Occipital lobe (tissue), 2 donors: ENCODE data around the gene EXOC6B. TPM values are rescaled to one million over a fixed set of nuclear protein-coding genes. Genes with fewer than 3 reads are reported as not detected.

Experiments used
- DNase-seq: peaks from one replicate; lab custom pipeline; 2025; lab: John Stamatoyannopoulos, UW
- total RNA-seq: library from RNA; depleted of rRNA; stranded (reverse); fragments of >200 nt; gene quantifications from one replicate; pipeline ENCODE4 v1.2.3, GENCODE V29; 2014

The EXOC6B gene
- total RNA-seq, 1 donor from 2014 or later: 190 TPM

DNA sequence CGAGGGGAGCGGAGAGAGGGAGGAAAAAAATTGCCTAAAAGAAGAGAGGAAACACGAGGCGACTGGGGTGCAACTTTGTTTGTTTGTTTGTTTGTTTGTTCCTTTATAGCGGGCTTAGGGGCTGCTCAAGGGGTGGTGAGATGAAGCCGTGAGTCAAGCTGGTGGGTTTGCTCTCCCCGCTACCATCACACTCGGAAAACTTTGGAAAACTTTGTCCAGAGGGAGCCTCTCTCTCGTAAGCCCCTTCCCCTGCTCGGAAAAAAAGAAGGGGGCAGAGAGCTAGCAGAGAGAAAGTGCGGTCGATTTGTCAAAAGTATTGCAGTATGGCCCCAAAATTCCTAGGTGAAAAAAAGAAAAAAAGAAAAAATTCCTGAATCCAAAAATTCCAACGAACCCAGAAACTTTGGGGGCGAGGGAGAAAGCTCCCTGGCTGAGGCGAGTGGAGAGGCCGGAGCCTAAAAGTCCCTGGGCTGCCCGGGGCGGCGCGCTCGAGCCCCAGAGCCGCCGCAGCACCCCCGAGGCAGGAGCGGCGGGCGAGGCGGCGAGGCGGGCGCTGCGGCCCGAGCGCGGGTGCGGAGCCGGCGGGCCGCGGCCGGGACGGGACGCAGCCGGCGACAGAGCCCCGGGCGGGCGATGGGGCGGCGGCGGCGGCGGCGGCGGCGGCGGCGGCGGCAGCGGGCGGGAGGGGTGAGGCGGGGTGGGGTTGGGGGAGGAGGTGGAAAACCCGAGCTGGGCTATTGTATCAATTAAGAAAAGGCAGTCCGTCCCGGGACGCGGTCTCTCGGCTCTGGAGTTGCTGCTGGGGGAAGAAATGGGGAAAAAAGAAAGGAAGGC lies 677.6 kb downstream of the EXOC6B start:
- DNase-seq: no peak

DNA sequence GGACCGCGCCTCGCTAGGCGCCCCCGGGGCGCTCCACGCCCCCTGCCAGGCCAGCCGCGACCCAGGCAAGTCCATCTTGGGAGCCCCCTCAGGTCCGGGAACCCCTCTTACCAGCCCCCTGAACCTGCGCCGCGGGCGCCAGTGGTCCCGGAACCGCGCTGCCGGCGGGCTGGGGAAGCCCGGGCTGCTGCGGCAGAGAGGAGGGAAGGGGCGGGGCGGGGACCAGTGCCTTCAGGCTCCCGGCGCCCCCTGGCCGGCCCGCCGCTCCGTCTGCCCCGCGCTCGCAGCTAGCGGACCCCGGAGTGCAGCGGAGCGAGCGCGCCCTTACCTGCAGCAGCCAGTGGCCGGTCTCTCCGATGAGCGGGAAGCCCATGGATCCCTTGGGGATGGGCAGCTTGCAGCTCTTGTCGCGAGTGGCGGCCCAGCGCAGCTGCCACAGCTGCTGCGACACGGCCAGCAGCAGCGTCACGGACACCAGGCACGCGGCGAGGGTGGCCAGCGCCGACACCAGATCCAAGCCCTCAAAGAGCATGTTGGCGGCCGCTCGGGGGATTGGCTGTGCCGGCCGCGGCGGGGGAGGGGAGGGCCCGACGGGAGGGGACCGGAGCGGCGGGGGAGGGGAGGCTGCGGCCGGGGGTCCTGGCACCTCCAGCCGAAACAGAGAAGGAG lies 678.4 kb downstream of the EXOC6B start, which contains the start of gene CYP26B1:
Gene CYP26B1, minus strand, starts transcription at position 560 of the 669 bp plus-strand sequence. Its CDS starts 28 bp downstream, at position 532.
- no peak for DNase-seq

- DNase-seq: no peak
Measured at GRCh38 chr2:72146347-72147302, 679.2 kb downstream of the EXOC6B start.

GRCh38 chr2:72145658-72146329 lies 680.0 kb downstream of the EXOC6B start:
- DNase-seq: no peak

- DNase-seq: no peak
Measured at GRCh38 chr2:72145289-72145657, 680.6 kb downstream of the EXOC6B start.

DNA sequence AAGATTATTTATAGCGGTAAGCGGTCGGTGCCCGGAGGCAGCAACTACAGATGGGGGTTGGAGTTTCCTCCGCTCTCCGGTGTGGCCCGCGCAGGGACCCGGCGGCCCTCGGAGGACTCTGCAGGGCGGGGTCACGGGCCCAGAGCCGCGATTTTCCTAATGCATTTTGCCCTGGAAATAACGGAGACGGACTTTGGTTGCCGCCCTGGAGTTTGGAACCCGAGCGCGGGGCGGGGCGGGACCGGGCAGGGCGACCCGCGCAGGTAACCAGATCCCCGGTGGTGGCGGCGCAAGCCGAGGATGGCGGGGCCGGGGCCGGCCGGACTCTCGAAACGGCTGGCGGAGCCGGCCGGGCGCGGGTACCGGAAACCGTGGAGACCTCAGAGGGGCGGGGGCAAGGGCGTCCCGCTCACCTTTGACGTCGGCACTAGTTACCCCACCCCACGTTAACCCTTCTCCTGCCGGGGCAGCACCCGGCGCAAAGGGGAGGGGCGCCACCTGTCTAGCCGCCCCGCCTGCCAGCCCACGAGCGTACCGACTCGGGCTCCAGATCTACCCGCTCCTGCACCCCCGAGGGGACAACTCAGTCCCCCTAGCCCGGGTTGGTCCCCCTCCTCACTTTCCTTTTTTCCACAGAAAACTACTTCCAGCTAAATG lies 681.1 kb downstream of the EXOC6B start:
- DNase-seq: no peak

- DNase-seq: no peak
Measured at GRCh38 chr2:72144274-72144631, 681.6 kb downstream of the EXOC6B start.

DNA sequence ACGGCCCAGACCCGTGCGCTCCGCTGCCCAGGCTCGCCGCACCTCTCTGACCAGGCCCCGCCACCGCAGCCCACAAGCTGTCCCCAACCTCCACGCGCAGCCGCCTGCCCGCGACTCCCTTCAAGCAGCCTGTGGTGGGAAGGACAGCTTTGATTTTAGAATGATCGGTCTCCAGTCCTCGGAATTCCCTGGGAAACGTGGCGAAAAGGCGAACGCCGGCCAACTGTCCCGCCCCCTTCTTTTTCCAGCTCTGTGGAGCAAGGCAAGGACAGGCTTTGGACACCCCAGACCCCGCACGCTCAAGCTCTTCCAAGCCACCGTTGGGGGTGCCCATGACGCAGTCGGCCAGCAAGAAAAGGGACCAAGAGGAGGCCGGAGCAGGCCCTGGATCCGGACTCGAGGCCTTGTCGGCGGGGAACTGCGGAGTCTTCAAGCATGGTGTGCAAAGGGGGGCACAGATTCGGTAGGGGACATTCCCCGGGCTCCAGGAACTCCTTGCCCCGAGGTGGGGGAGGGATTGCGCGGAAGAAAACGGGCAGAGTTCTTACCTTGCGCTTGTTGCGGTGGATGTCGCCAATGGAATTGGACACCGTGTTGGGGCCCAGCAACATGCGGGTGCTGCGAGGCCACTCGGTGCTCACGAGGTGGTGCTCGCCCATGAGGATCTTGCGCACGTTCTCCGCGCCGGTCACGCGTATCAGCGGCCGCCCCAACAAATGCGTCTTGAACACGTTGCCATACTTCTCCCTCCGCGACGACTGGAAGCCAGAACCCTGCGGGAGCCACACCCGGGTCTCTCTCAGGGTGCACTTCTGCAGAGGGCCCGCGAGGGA lies 682.2 kb downstream of the EXOC6B start:
- DNase-seq: no peak

DNA sequence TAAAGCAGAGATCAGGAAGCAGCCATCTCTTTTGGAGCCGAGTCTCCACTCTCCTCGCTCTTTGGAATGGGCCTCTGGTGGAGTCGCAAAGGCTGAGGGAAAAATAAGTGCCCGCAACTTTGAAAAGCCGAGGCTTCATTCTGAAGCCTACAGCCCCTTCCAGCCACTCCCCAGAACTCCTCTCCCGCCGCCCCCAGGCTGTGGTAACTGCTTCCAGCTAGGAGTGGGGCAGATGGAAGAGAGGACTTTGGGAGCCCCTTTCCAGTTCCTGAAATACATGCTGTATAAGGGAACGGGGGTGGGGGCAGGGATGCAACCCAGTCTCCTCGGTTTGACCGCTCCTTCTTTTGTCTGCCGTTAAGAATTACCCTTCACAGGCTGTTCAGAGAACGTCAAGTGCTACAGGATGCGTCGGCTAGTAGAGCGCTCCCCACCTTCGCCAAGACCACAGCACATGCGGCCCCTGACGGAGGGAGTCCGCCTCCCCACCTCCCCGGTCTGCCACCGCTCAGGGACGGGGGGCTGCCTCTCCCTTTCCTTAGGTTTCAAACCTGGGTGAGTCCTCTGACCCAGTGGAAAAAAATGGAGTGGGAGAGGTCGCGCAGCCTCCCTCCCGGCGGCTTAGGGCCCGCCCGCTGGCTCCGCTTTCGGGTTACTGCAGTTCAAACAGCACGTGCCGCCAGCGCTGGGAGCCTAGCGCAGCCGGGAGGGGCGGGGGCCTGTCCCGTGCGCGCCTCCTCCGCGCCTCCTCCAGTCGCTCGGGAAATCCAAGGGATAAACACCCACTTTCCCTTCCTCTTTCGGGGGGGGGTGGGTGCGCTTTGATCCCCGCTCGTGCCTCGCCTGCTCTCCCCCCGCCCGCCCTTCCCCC lies 683.0 kb downstream of the EXOC6B start:
- DNase-seq: no peak

DNA sequence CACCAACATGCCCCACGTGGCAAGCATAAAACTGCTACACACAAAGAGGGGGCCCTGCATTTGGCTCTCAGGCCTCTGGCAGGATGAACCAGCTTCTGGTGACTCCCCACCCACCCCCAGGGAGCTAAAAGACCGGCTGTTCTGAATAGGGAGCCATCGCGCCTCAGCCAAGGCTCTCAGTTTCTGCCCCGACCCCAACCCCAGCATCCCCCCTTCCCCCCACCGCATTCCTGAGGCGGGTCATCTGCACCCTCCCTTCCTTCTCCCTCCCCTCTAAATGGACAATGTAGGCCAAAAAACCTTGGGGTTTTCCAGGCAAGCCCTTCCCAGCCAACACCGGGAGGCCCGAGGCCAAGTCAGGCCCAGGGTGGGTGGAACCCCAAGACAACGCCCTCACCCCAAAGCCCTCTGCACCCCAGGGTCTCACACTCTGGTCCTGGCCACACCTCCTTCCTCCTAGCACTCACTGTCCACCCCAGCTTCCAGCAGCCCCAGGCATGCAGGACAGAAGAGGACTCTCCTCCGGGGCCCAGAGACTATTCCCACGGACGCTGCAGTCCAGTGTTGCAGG lies 683.9 kb downstream of the EXOC6B start:
- DNase-seq: no peak

GRCh38 chr2:72141032-72141645 lies 684.7 kb downstream of the EXOC6B start:
- DNase-seq: no peak

DNA sequence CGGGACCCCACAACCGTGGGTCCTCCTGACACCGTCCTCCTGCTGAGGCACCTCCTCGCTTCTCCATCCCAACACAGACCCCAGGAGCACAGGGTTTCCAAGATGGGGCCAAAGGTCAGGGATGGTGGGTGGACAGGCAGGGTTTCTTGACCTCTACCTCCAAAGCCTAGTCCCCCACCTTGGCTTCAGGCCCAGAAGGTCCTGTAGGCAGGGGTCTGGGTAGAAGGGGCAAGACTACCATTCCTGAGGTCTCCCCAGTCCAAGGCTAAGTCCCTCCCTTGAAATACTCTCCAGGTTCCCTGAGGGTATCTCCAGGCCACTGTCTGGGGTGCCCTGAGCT lies 685.2 kb downstream of the EXOC6B start:
- no peak for DNase-seq

DNA sequence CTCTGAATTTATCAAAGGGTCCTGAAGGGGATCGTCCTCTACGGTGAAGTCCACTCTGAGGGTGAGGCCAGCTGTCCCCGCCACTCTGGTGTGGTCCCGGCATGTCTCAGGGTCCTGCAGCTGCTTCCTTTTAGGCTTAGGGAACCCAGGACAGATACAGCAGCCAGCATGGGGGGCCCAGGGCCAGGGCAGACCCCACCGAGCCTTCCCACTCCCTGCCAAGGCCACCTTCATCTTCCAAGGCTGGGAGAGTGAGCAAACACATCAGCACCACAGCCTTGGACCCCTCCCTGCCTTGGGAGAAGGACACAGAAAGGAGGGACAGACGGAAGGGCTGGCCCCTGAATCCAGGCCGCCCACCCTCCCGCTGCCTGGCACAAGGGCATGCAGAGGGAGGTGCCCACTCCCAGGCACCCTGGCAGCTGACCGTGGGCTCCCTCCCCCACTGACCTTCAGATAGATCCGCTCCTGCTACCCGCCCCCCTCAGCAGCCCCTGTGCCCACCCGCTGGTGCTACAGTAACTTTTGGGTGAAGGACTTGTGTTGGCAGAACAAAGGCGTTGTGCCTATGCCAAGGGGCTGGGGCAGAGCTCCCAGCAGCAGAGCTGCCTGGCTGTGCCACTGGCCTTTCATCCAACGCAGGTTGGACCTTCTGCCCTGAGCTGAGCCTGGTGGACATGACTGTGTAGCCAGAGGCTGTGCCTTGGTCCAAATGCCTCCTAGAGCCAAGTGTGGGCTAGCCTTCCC lies 685.8 kb downstream of the EXOC6B start:
- DNase-seq: no peak

DNA sequence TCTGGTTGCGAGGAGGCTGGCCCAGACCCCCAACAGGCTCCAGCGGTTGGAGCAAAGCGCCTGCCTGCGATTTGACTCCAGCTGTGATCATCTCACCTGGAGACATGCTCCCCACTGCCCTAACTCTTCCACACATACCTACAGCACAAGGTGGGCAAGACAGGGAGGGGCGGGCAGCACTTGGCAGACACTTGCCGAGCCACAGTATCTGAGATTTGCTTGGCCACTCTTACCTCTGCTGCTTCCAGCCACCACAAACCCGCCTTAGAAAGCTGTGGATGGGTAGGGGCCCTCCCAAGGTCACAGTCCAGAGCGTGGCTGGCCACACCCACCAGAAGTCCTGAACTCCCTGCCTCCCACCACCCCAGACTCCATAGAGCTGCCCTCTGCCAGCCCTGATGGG lies 686.4 kb downstream of the EXOC6B start:
- no peak for DNase-seq

- no peak for DNase-seq
Measured at GRCh38 chr2:72138921-72139381, 686.9 kb downstream of the EXOC6B start.

- DNase-seq: no peak
Measured at GRCh38 chr2:72138011-72138881, 687.6 kb downstream of the EXOC6B start.
